Measurements from ENCODE around the gene RPL13A. TPM values are rescaled to one million over a fixed set of nuclear protein-coding genes. Genes with fewer than 3 reads are reported as not detected.

RPL13A gene
- total and polyA plus RNA-seq, 2 of the 13 experiments (the other 11 are each of a cell fraction or from before 2014, with no cell fraction given), result 2,601 to 3,407 TPM

- TF ChIP-seq HNF4G (IDR thresholded peaks at IDR 0.05; ENCODE audit: borderline replicate concordance, low read depth, low read length) (peak; percentile 35; the same call in 1 of the 2 replicates), HNF4G (CRISPR knock-in tag; IDR thresholded peaks at IDR 0.05; ENCODE audit: borderline replicate concordance, low read depth) (no peak), TCF12 (IDR thresholded peaks at IDR 0.05) (no peak), TCF12 (CRISPR knock-in tag; IDR thresholded peaks at IDR 0.05) (peak; percentile 72; the same call in 1 of the 2 replicates), PITX1 (CRISPR knock-in tag; IDR thresholded peaks at IDR 0.05) (peak; percentile 60), ZNF260 (CRISPR knock-in tag; IDR thresholded peaks at IDR 0.05; ENCODE audit: borderline replicate concordance, low read depth) (no peak), ETV5 (CRISPR knock-in tag; IDR thresholded peaks at IDR 0.05; ENCODE audit: borderline replicate concordance) (peak; percentile 65; the same call in 1 of the 2 replicates), ZSCAN9 (CRISPR knock-in tag; IDR thresholded peaks at IDR 0.05; ENCODE audit: borderline replicate concordance) (0 out of 2 replicates have a peak, but pooled peaks have one; percentile 19), ZNF572 (CRISPR knock-in tag; IDR thresholded peaks at IDR 0.05) (no peak; the same call in 1 of the 2 replicates), ZFP91 (CRISPR knock-in tag; IDR thresholded peaks at IDR 0.05; ENCODE audit: borderline replicate concordance) (peak; percentile 88; the same call in 1 of the 2 replicates), ZMYM2 (CRISPR knock-in tag; IDR thresholded peaks at IDR 0.05) (no peak), ZNF563 (CRISPR knock-in tag; IDR thresholded peaks at IDR 0.05) (peak; percentile 100), PAWR (CRISPR knock-in tag; IDR thresholded peaks at IDR 0.05; ENCODE audit: borderline replicate concordance) (no peak), ZNF263 (CRISPR knock-in tag; IDR thresholded peaks at IDR 0.05) (peak; percentile 67), JUND (CRISPR knock-in tag; IDR thresholded peaks at IDR 0.05) (no peak), PRPF4 (IDR thresholded peaks at IDR 0.05; ENCODE audit: low read depth, low read length, poor library complexity, severe bottlenecking) (no peak), PTBP1 (IDR thresholded peaks at IDR 0.05; ENCODE audit: low read depth, low read length, poor library complexity, severe bottlenecking) (no peak), ZNF777 (CRISPR knock-in tag; IDR thresholded peaks at IDR 0.05) (no peak), ZNF800 (CRISPR knock-in tag; IDR thresholded peaks at IDR 0.05) (no peak), NR1H2 (CRISPR knock-in tag; IDR thresholded peaks at IDR 0.05; ENCODE audit: borderline replicate concordance, low read depth) (no peak), RCOR2 (CRISPR knock-in tag; IDR thresholded peaks at IDR 0.05) (peak; percentile 1; the same call in 1 of the 2 replicates)
- TF ChIP-seq, protein P1, sequence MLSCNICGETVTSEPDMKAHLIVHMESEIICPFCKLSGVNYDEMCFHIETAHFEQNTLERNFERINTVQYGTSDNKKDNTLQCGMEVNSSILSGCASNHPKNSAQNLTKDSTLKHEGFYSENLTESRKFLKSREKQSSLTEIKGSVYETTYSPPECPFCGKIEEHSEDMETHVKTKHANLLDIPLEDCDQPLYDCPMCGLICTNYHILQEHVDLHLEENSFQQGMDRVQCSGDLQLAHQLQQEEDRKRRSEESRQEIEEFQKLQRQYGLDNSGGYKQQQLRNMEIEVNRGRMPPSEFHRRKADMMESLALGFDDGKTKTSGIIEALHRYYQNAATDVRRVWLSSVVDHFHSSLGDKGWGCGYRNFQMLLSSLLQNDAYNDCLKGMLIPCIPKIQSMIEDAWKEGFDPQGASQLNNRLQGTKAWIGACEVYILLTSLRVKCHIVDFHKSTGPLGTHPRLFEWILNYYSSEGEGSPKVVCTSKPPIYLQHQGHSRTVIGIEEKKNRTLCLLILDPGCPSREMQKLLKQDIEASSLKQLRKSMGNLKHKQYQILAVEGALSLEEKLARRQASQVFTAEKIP (CRISPR knock-in tag; IDR thresholded peaks at IDR 0.05; ENCODE audit: borderline replicate concordance), result no peak
These were observed 34.2 kb upstream of the RPL13A start, which contains the start of gene ALDH16A1 (continued) for GRCh38 chr19:49453013-49453756.

Measured in HepG2 (cell line).